NCI-H82 treated with DMSO at 0.1 percent for 48 hours (cell line): ENCODE measurements around the gene RRAGD.

ENCODE experiments used
- DNase-seq: peaks from one replicate; lab custom pipeline; 2025; ENCODE audit not compliant: unreplicated experiment; lab: John Stamatoyannopoulos, UW

Gene RRAGD

GRCh38 chr6:89412071-89413005, at the start of gene RRAGD:
RRAGD (minus strand) TSS chr6:89412273; CDS start chr6:89411993, 280 bp downstream.
- DNase-seq: peak; percentile 29

DNA sequence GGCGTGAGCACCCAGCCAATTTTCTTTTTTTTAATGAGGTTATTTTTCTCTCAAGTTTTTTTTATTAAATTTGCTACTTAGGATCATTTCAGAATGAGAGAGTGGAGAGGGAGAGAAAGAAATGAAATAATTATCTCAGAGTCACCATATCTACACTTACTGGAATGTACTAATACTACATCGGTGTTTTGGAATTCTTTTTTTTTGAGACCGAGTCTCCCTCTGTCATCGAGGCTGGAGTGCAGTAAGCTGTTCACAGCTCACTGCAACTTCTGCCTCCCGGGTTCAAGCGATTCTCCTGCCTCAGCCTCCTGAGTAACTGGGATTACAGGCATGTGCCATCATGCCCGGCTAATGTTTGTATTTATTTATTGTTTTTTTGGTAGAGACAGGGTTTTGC, 48.6 kb upstream of the RRAGD start:
- DNase-seq: no peak

- DNase-seq: no peak
These were observed 47.4 kb upstream of the RRAGD start for GRCh38 chr6:89459501-89459900.

DNA sequence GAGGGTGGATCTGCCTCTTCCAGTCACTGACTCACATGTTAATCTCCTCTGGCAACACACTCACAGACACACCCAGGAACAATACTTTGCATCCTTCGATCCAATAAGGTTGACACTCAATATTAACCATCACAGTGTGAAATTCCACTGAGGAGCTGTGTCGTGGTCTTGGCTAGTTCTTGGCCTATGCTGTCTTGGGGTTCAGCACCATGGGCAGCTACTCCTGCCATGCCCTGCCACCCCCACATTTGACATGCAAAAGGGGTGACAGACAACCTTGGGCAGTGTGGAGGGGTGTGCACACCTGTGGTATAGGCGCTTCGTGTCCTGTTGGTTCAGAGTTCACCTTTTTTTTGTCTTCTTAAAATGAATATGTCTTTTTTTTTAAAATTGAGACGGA, 46.6 kb upstream of the RRAGD start:
- no peak for DNase-seq

DNA sequence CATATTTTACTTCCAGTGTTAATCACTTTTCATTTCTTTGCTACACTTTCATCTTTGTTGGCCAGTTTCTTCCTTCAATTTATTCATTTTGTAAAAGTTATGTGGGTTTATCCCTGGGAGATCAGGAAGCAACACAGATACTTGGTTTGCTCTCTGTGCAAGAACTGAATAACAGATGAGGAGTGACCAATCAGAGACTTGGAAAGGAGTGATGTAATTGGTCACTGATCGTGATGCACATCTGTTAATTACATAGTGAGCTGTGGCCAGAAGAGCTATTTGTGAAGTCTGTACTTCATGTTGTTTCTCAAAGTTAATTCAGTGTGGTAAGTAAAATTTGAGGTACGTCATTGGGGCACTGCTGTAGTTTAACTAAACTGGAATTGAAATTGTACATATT, 42.2 kb upstream of the RRAGD start:
- DNase-seq: no peak

- no peak for DNase-seq
These were observed 40.2 kb upstream of the RRAGD start for GRCh38 chr6:89452281-89452680.

- DNase-seq: no peak
These were observed 37.1 kb upstream of the RRAGD start for GRCh38 chr6:89449193-89449592.

DNA sequence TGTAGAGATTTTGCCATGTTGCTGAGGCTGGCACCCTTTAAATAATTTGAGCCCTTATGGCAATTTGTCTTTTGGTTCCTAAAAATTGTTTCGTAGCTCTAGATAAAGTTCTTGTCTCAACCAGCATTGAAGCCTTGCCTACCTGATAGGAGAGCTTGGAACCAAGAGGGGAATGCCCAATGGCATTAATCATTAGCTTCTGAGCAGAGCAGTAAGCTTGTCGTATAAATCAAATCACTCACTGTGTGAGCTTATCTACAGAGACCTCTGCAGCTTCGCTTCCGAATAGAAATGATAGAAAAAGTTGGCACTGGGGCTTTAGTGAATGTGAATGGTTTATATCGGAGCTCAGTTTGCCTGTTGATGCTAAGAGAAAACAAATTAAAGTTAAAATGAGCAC, 31.6 kb upstream of the RRAGD start:
- DNase-seq: no peak

DNA sequence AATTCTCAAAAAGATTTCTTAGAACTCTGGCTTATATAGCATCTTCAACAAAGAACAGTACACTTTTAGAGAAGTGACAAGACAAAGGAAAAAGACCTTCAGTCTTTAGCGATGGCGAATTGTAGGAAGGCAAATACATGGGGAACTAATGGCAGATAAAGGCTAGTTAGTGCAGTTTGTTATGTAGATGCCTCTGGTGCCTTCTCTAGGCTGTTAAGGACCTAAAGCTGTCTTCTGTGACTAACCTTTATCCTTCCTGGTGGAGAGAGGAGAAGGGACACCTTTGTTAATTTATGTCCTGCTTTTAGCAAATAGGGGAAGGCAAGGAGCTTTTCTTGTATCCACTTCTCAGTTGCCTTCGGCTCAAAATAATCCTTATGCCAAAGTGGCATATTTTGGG, 28.1 kb upstream of the RRAGD start:
- no peak for DNase-seq

DNA sequence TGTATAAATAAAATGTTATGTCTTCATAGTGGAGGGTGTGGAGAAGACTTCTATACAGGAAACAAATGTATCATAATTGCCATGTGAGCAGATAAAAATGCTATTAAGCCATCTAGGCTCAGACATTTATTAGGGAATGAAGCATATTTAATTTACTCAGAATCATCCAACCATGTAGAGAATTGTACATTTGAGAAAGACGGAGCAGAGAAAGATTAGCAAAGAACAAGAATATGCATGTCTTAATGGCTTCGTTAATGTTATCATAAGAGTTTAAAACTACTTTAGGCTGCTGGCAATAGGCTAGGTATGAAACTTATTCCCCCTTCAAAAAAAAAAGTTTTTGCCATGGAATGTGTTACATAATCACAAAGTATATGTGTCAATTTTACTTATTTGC, 26.9 kb upstream of the RRAGD start:
- no peak for DNase-seq

DNA sequence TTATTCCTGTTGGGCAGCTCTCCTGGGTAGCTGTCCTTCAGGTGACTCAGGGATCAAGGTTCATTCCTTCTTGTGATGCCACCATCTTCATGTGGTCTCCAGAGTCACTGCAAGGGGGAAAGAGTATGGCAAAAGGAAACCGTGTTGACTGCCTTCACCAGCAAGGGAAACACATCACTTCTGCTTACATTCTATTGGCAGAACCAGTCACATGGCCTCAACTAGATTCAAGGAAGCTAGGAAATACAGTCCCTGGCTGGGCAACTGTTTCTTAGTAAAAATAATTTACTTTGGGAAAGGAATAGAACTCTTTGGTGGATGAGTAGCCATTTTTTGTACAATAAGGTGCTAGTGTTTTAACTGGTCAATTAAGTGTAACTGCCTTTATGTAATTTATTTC, 26.2 kb upstream of the RRAGD start:
- DNase-seq: no peak

DNA sequence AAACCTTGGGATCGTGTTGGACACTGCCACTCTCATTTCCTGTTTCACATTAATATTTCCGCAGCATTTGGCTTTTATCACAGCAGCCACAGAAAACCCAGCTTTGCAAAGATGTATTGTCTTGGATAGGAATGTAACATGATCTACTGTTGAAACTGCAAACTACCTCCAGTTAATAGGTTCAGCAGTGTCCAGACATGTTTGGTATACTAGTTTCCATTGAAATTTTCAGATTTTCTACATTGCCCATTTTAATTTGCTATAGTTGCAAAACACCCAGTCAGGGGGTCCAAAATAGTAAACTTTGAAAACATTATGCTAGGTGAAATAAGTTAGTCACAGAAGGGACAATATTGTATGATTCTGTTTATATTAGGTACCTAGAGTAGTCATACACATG, 24.2 kb upstream of the RRAGD start:
- no peak for DNase-seq

- DNase-seq: no peak
These were observed 22.9 kb upstream of the RRAGD start for GRCh38 chr6:89434954-89435353.

GRCh38 chr6:89434150-89434499, 22.1 kb upstream of the RRAGD start:
- no peak for DNase-seq

GRCh38 chr6:89433252-89434149, 21.4 kb upstream of the RRAGD start:
- DNase-seq: no peak

- DNase-seq: no peak
These were observed 20.8 kb upstream of the RRAGD start, which contains the start of gene ANKRD6 for GRCh38 chr6:89432875-89433251. ANKRD6 (plus strand) TSS chr6:89433152; CDS start chr6:89566977, 133,825 bp downstream.

DNA sequence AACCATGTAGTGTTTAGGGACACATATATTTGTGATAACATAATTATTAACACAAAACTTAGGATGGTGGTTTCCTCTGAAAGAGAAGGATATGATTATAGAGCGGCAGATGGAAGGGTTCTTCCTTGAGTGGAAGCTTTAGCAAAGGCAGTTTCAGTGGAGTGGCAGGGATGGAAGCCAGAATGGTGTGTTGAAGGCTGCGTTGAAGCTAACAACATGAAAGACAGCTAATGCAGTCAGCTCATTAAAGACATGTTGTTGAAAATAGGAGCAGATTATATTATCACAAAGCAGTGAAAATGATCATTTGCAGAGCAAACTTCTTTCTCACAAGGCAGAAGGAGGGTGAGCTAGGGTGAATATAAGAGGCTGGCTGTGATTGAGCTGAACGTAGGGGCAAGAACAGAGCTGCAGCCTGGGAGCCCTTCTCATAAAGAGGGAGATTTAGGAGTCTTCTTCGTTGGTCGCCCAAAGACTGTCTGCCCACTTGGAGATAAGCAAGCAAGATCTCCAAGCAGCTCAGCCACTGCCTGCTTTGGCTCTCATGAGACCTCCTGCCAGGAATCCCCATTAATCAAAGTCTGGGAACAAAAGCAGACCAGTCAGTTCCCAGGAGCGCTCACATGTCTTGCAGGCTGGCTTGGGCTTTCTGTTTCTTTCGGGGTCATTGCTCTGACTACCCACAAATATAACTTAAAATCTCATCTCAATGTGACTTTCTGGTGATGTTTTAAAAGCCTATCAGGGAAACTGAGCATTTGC, 18.3 kb upstream of the RRAGD start:
- no peak for DNase-seq

- DNase-seq: no peak
These were observed 4.7 kb upstream of the RRAGD start for GRCh38 chr6:89416796-89417195.

DNA sequence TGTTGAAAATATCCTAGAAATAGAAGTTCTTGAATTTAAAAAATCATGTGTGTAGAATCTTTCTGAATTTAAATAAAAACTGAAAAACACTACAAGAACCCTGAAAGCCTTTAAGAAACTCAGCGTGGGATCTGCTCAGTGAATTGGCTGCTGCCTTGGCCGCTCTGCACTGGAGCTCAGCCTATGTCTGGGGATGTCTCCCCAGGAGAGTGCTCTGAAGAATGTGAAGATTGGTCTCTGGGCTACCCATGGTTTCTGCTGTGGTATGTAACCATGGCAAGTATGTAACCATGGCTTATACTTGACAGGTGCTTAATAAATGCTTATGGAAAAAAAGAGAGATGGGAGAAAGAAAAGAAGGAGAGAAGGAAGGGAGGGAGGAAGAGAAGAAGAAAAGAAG, 3.1 kb upstream of the RRAGD start:
- DNase-seq: no peak

GRCh38 chr6:89414215-89414614, 2.1 kb upstream of the RRAGD start:
- DNase-seq: no peak

DNA sequence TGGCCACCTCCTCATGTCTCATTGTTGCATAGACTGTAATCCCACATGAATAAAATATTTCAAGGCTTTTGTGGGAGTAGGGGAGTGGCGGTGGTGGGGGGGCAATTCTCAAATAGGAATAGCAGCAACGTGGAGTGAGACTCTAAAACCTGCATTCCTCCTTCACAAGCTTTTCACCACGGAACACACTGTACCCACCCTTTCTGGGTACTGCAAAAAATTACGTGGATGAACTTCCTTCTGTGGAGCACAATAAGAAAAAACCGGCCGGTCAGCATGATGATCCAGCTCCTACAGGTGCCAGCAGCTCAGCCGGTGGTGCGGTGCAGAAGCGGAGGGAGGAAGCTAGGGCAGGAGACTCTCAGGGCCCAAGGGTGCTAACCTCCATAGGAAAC, 930 bp upstream of the RRAGD start:
- no peak for DNase-seq
